GM12878 (cell line): ENCODE results near the gene CFAP45.

Experiments used
- CHD2 ChIP-seq: IDR thresholded peaks from 2 replicates; pipeline ENCODE4 v1.6.1; 2011; ENCODE audit warnings: low read depth, low read length, improper control_type of control experiment, borderline replicate concordance
- EGR1 ChIP-seq, 2 experiments: IDR thresholded peaks; 1 replicate in 1 of 2; 2 replicates in 1 of 2; pipeline ENCODE4 v1.6.1; 2011 to 2012; ENCODE audit warnings: low read depth in 2 of 2, low read length in 2 of 2, borderline replicate concordance in 1 of 2, mild to moderate bottlenecking in 1 of 2, moderate library complexity in 1 of 2
- GABPA ChIP-seq: IDR thresholded peaks from 2 replicates; pipeline ENCODE4 v1.6.1; 2014; ENCODE audit warnings: antibody characterized with exemption, low read depth, mild to moderate bottlenecking, inconsistent platforms
- POLR2A ChIP-seq: IDR thresholded peaks from 2 replicates; pipeline ENCODE4 v1.6.1; 2011; ENCODE audit warnings: low read depth, mild to moderate bottlenecking, low read length
- SIX5 ChIP-seq: IDR thresholded peaks from 2 replicates; pipeline ENCODE4 v1.6.1; 2011; ENCODE audit warnings: mild to moderate bottlenecking, low read depth, low read length, moderate library complexity; ENCODE audit not compliant: severe bottlenecking
- TAF1 ChIP-seq: IDR thresholded peaks from 2 replicates; pipeline ENCODE4 v1.6.1; 2011; ENCODE audit warnings: mild to moderate bottlenecking, low read depth, low read length, borderline replicate concordance
- ZZZ3 ChIP-seq: IDR thresholded peaks from 2 replicates; pipeline ENCODE4 v1.6.1; 2011; ENCODE audit warnings: low read depth; ENCODE audit not compliant: control insufficient read depth, insufficient read length

DNA sequence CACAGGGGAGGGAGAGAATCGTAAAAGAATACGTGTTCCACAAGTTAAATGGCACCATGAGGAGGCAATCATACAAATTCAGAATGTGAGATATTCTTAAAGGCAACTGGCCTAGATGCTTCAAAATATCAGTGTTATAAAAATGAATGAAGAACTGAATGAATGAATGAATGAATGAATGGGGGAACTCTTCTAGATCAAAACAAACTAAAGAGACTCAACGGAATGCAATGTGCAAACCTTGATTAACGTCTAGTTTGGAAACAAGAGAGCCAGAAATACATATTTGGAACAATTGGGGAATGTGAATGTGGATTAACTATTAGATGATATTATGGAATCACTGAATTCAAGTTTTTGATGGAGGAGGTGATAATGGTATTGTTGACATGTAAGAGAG is 16.8 kb downstream of the CFAP45 start:
- no peak for TF ChIP-seq ZZZ3
- no peak for TF ChIP-seq POLR2A
- no peak for TF ChIP-seq EGR1 (IDR thresholded peaks at IDR 0.05; ENCODE audit: borderline replicate concordance in 1 of 2, low read depth in 2 of 2, low read length in 2 of 2)
- TF ChIP-seq GABPA: no peak
- no peak for TF ChIP-seq SIX5
- TF ChIP-seq CHD2: no peak
- TF ChIP-seq TAF1: no peak
